Measurements from ENCODE around the gene CYRIA. TPM values are rescaled to one million over a fixed set of nuclear protein-coding genes. Genes with fewer than 3 reads are reported as not detected.

The CYRIA gene
- total RNA-seq, 1 donor from 2014 or later, result 16.7 TPM

DNA sequence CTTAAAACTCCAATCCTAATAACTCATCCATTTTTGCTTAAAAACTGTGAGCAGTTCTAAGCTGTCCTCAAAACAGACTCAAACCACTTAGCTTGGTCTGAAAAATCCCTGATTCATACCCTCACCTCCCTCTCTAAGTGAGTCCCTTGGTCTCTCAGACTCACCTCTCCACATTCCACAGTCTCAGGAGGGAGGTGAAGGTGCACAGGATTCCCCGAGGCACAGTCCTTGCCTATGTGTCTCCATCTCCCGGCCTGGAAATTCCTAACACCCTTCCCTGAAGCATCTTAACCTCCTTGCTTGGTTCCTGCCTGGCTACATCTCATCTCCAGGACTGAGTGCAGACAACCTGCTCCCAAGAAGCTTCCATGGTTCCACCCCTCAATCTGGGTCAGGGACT lies 45.0 kb downstream of the CYRIA start:
- intact Hi-C loops (cut with DNase I), result no loop called here
- DNase-seq (ENCODE audit: low spot score), result no peak
- ATAC-seq, result no peak

DNA sequence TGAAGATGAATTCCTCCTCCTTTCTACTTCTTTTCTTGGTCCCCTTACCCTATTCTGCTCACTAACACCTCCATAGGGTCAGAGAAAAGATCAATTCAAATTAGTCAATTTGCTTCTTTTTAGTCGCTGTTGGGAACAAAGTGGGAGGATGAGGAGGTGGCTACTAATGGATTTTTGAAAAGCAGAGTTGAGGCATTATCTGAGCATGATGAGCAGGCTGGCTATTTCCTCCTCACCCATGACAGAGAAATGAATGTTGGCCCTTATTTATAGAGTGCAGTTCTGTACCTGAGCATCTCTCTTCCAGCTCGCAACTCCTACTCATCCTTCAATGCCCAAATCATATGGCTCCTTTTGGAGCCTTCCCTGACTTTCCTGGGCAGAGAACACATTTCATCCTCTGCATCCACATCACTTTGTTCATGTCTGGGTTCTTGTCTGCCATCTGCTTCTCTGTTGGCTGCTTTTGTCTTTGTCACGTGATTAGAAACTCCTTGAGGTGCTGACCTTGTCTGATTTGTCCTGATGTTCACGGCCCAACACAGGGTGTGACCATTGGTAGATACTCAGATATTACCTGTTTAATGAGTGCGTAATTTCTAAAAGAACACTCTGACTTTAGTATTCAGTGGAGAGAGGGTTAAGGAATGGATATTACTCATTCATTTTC lies 45.9 kb downstream of the CYRIA start:
- DNase-seq (ENCODE audit: low spot score) (no peak), ATAC-seq (no peak)
- intact Hi-C loops (cut with DNase I), result loop anchor here (10.0 kb wide), 1 partner anchor 135 kb away; no protein-coding TSS in a partner anchor

DNA sequence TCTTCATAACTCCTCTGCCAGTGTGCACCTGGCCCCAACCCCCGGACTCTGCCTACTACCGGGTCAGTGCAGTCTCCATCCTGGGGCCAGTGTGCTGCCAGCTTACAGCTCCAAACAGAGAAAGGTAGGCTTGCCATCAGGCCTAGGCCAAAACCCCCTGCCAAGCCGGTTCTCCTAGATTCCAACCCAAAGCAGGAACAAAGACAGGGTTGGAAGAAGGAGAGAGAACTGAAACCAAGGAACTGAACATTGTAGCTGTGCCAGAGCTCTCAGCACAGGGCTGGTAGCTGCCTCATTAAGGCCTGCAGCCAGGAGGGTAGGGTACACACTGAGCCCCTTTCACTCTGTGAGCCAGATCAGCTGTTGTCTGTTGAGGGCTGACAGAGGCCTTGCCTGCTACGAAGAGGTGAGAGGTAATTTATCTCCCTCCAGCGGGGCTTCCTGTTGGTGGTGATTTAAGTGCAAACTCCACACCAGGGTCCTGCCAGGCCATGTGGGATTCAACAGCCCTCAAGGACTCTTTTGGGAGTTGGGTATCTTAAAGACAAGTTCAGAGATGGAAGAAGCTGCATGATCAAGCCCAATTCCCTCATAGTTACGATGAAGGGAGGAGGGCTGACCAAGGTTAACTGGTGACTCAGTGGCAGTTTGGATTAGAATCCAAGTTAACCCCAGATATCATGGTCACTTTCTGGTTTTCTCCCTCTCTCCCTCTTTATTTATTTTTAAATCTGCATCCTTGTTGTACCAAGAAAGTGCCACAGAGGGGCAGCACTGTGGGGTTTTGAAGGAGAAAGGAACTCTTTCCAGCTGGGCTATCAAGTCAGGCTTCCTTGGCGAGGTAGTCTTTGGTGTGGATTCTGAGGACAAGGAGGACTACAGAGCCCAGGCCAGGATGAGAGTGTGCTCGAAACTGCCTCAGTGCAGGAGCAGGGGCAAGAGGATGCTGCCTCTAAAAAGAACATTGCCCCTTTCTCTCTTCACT lies 48.1 kb downstream of the CYRIA start:
- intact Hi-C loops (cut with DNase I), result loop anchor here (10.0 kb wide), 1 partner anchor 137 kb away; no protein-coding TSS in a partner anchor
- DNase-seq (ENCODE audit: low spot score), result no peak
- peak; percentile 53 for ATAC-seq
